NB4 (cell line): Measurements from ENCODE around the gene LTBP2.

Experiments
- POLR2A ChIP-seq: IDR thresholded peaks from 2 replicates; pipeline ENCODE4 v1.6.1; 2011; ENCODE audit warnings: mild to moderate bottlenecking; ENCODE audit not compliant: insufficient read length; ENCODE audit errors: extremely low read depth
- TF ChIP-seq, protein P1 (sequence below): IDR thresholded peaks from one replicate; pipeline ENCODE4 v1.5.1; 2012; ENCODE audit warnings: low read depth, low read length

DNA sequence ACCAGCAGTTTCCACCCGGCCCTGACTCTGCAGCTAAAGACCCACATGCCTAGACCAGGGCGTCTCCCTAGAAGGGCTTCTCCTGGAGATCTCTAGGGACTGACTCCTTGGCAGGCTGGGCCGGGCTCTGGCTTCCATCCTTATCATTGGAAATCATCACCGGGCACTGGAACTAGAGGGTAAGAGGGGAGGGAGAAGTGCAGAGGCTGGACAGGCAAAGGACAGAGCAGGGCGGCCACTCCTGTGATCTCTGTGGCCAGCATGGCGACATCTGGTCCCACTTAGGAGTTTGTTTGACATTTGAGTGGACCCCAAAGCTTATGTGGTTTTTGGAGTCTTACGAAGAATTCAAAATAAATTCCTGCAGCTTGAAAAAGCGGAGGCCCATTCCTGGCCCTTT lies 7.1 kb downstream of the LTBP2 start:
- TF ChIP-seq, protein P1, sequence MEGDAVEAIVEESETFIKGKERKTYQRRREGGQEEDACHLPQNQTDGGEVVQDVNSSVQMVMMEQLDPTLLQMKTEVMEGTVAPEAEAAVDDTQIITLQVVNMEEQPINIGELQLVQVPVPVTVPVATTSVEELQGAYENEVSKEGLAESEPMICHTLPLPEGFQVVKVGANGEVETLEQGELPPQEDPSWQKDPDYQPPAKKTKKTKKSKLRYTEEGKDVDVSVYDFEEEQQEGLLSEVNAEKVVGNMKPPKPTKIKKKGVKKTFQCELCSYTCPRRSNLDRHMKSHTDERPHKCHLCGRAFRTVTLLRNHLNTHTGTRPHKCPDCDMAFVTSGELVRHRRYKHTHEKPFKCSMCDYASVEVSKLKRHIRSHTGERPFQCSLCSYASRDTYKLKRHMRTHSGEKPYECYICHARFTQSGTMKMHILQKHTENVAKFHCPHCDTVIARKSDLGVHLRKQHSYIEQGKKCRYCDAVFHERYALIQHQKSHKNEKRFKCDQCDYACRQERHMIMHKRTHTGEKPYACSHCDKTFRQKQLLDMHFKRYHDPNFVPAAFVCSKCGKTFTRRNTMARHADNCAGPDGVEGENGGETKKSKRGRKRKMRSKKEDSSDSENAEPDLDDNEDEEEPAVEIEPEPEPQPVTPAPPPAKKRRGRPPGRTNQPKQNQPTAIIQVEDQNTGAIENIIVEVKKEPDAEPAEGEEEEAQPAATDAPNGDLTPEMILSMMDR, result no peak
- TF ChIP-seq POLR2A, result no peak
